ENCODE data around the gene RIPK4. TPM values are rescaled to one million over a fixed set of nuclear protein-coding genes. Genes with fewer than 3 reads are reported as not detected.

The RIPK4 gene
- polyA plus RNA-seq, 1 donor from 2014 or later = not detected

DNA sequence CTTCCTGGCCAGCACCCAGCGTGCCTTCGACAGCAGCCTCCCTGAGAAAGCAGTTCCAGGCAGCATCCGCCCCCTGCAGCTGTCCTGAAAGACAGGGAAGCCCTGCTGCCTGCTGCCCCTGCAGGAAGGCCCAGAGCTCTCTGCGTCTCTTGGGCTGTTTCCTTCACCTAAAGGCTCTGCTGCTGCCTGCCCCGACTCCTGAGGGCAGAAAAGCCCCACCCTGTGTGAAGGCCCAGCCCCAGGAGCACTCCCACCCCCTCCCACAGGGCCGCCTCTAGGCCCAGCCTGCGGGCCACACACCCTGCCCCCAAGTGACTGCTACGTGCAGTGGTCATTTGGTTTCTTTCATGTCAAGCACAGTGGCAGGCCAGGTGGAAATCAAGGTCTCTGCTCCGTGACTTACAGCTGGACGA is 12.4 kb downstream of the RIPK4 start:
- Histone ChIP-seq H2AFZ (ENCODE audit: low read depth, low read length) (no peak overlapping the region), H3K27ac (ENCODE audit: low read length) (no peak overlapping the region)

DNA sequence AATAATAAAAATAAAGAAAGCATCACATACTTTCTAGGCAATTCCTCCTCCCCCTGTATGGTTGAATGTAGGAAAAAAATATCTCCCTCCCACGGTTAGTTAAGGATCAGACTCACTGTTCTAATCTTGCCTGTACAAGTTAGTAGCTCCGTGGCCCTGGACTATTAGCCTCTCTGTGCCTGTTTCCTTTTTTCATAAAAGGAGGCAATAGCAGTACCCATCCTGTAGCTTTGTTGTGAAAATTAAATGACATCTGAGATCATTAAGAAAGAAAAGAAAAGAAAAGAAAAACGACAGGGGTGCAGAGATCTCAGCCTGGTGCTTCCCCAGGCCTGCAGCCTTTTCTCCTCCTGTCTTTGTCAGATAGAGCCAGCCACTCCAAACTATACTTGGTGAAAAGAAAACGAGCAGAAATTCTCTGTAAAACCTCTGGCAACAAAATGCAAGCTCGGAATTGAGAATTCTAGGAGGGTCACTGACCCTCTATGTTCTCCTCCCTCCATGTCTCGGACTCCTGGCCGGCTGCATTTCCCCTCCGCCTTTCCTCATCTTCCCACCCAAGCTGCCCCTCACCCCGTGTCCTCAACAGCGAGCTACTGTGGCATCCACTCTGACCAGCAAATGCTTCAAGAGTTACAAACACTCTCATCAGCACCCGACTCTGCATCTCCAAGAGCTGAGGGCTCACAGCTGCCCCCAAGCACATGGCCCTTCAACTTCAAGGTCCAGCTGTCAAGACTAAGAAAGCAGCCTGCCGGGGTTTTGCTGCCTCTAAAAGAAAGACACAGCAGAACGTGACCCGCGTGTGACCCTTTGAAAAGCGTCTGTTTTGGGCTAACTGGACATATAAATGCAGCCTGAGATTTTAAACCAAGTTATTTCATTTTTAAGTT is 13.6 kb downstream of the RIPK4 start:
- Histone ChIP-seq H3K9me2 (ENCODE audit: insufficient read depth, low read length) (no peaks in the 10 kb centered on the region), H3K27ac (ENCODE audit: low read length) (no peak overlapping the region), H3K4me2 (ENCODE audit: low read length) (no peak overlapping the region), H3K4me3 (ENCODE audit: low read length) (no peak overlapping the region), H3K9me3 (ENCODE audit: low read length) (no peaks in the 10 kb centered on the region), H2AFZ (ENCODE audit: low read depth, low read length) (no peak overlapping the region), H3K36me3 (ENCODE audit: insufficient read depth, low read length) (no peaks in the 10 kb centered on the region), H3K9ac (ENCODE audit: low read length) (no peak overlapping the region), H3K79me2 (replicated peaks; ENCODE audit: insufficient read depth, low read length) (no peaks in the 10 kb centered on the region), H3K27me3 (ENCODE audit: insufficient read depth, low read depth, low read length) (no peaks in the 10 kb centered on the region), H4K20me1 (ENCODE audit: insufficient read depth) (no peaks in the 10 kb centered on the region), H3F3A (ENCODE audit: insufficient read depth, low read length, poor library complexity, severe bottlenecking) (no peaks in the 10 kb centered on the region)
- no peak for TF ChIP-seq MXI1 (conservative IDR thresholded peaks at IDR 0.05; ENCODE audit: poor library complexity, severe bottlenecking)
- no peak for TF ChIP-seq SMC3 (conservative IDR thresholded peaks at IDR 0.05; ENCODE audit: poor library complexity)
- no peak for TF ChIP-seq EZH2 (IDR thresholded peaks at IDR 0.05; ENCODE audit: borderline replicate concordance, insufficient read depth, low read length, poor library complexity, severe bottlenecking)
- no peak for TF ChIP-seq POLR2AphosphoS5 (IDR thresholded peaks at IDR 0.05)
- TF ChIP-seq, protein P1, sequence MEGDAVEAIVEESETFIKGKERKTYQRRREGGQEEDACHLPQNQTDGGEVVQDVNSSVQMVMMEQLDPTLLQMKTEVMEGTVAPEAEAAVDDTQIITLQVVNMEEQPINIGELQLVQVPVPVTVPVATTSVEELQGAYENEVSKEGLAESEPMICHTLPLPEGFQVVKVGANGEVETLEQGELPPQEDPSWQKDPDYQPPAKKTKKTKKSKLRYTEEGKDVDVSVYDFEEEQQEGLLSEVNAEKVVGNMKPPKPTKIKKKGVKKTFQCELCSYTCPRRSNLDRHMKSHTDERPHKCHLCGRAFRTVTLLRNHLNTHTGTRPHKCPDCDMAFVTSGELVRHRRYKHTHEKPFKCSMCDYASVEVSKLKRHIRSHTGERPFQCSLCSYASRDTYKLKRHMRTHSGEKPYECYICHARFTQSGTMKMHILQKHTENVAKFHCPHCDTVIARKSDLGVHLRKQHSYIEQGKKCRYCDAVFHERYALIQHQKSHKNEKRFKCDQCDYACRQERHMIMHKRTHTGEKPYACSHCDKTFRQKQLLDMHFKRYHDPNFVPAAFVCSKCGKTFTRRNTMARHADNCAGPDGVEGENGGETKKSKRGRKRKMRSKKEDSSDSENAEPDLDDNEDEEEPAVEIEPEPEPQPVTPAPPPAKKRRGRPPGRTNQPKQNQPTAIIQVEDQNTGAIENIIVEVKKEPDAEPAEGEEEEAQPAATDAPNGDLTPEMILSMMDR (IDR thresholded peaks at IDR 0.05; ENCODE audit: poor library complexity, severe bottlenecking) = no peak
- no peak for TF ChIP-seq RAD21 (conservative IDR thresholded peaks at IDR 0.05)
- no peak for TF ChIP-seq TAF1 (IDR thresholded peaks at IDR 0.05; ENCODE audit: low read depth)

More for the DNA sequence above, 12.4 kb downstream of the RIPK4 start:
- H3K4me3 ChIP-seq (ENCODE audit: low read length) = no peak overlapping the region
- no peaks in the 10 kb centered on the region for H3K36me3 ChIP-seq (ENCODE audit: insufficient read depth, low read length)
- no peaks in the 10 kb centered on the region for H3F3A ChIP-seq (ENCODE audit: insufficient read depth, low read length, poor library complexity, severe bottlenecking)
- H4K20me1 ChIP-seq (ENCODE audit: insufficient read depth) = no peaks in the 10 kb centered on the region
- TF ChIP-seq REST (IDR thresholded peaks at IDR 0.05; ENCODE audit: borderline replicate concordance) (no peak), EP300 (conservative IDR thresholded peaks at IDR 0.05; ENCODE audit: poor library complexity, severe bottlenecking) (no peak), TAF1 (IDR thresholded peaks at IDR 0.05; ENCODE audit: low read depth) (no peak), MXI1 (conservative IDR thresholded peaks at IDR 0.05; ENCODE audit: poor library complexity, severe bottlenecking) (no peak), POLR2AphosphoS5 (IDR thresholded peaks at IDR 0.05) (no peak), SMC3 (conservative IDR thresholded peaks at IDR 0.05; ENCODE audit: poor library complexity) (no peak), RAD21 (conservative IDR thresholded peaks at IDR 0.05) (no peak), EZH2 (IDR thresholded peaks at IDR 0.05; ENCODE audit: borderline replicate concordance, insufficient read depth, low read length, poor library complexity, severe bottlenecking) (no peak)
- TF ChIP-seq, protein P1 (IDR thresholded peaks at IDR 0.05; ENCODE audit: poor library complexity, severe bottlenecking) = no peak
- H3K9me2 ChIP-seq (ENCODE audit: insufficient read depth, low read length) = no peaks in the 10 kb centered on the region
- no peak overlapping the region for H3K9ac ChIP-seq (ENCODE audit: low read length)
- no peak overlapping the region for H3K4me2 ChIP-seq (ENCODE audit: low read length)
- no peaks in the 10 kb centered on the region for H3K27me3 ChIP-seq (ENCODE audit: insufficient read depth, low read depth, low read length)
- H3K9me3 ChIP-seq (ENCODE audit: low read length) = no peaks in the 10 kb centered on the region
- no peaks in the 10 kb centered on the region for H3K79me2 ChIP-seq (replicated peaks; ENCODE audit: insufficient read depth, low read length)
